Measurements from ENCODE around the gene CA4.

- no peak for TF ChIP-seq CTCF (IDR thresholded peaks at IDR 0.05; ENCODE audit: borderline replicate concordance, extremely low read depth, low read length, poor library complexity, severe bottlenecking)
- TF ChIP-seq EZH2 (IDR thresholded peaks at IDR 0.05; ENCODE audit: borderline replicate concordance, low read depth, low read length, severe bottlenecking): no peak
Measured at GRCh38 chr17:60135951-60136666, 13.7 kb upstream of the CA4 start.

Data from DND-41 (cell line).